ENCODE data around the gene TBCE.

The TBCE gene

GRCh38 chr1:235367000-235367908 is at the start of gene TBCE:
Gene TBCE, plus strand, starts transcription at chr1:235367427. Its CDS starts 12,623 bp downstream, at chr1:235380050.
- DNase-seq, result peak; percentile 98

GRCh38 chr1:235319255-235319654 is 48.0 kb upstream of the TBCE start:
- DNase-seq, result no peak

GRCh38 chr1:235320521-235321179 is 46.6 kb upstream of the TBCE start:
- DNase-seq, result no peak

- no peak for DNase-seq
Measured at GRCh38 chr1:235324296-235324695, 42.9 kb upstream of the TBCE start.

GRCh38 chr1:235325139-235325538 is 42.1 kb upstream of the TBCE start:
- no peak for DNase-seq

- DNase-seq, result no peak
Measured at GRCh38 chr1:235325854-235326253, 41.4 kb upstream of the TBCE start.

- DNase-seq, result peak; percentile 58
Measured at GRCh38 chr1:235326719-235327558, 40.3 kb upstream of the TBCE start.

GRCh38 chr1:235327559-235328270 is 39.5 kb upstream of the TBCE start, which contains the start of gene ARID4B:
Gene ARID4B, minus strand, starts transcription at chr1:235328179. Its CDS starts 1,260 bp downstream, at chr1:235326919.
- DNase-seq, result peak; percentile 71

GRCh38 chr1:235328271-235329138 is 38.7 kb upstream of the TBCE start, which contains the start of gene GGPS1:
Gene GGPS1, plus strand, starts transcription at chr1:235328570. Its CDS starts 6,695 bp downstream, at chr1:235335265.
- DNase-seq, result peak; percentile 100

GRCh38 chr1:235329139-235329902 is 37.9 kb upstream of the TBCE start:
- DNase-seq, result peak; percentile 56

GRCh38 chr1:235330918-235331285 is 36.3 kb upstream of the TBCE start:
- no peak for DNase-seq

- no peak for DNase-seq
Measured at GRCh38 chr1:235331401-235331800, 35.8 kb upstream of the TBCE start.

- no peak for DNase-seq
Measured at GRCh38 chr1:235336903-235337302, 30.3 kb upstream of the TBCE start.

- DNase-seq, result no peak
Measured at GRCh38 chr1:235339746-235340145, 27.5 kb upstream of the TBCE start.

GRCh38 chr1:235341334-235341733 is 25.9 kb upstream of the TBCE start:
- DNase-seq, result no peak

GRCh38 chr1:235342039-235342438 is 25.2 kb upstream of the TBCE start:
- no peak for DNase-seq

- DNase-seq, result no peak
Measured at GRCh38 chr1:235342471-235342870, 24.8 kb upstream of the TBCE start.

- DNase-seq, result no peak
Measured at GRCh38 chr1:235343726-235344125, 23.5 kb upstream of the TBCE start.

GRCh38 chr1:235351441-235351840 is 15.8 kb upstream of the TBCE start:
- no peak for DNase-seq

- no peak for DNase-seq
Measured at GRCh38 chr1:235351898-235352297, 15.3 kb upstream of the TBCE start.

All from NCI-H146 (cell line).